ENCODE measurements around the gene SKI. TPM values are rescaled to one million over a fixed set of nuclear protein-coding genes. Genes with fewer than 3 reads are reported as not detected.
A peak's percentile ranks its signal among the peaks of the same experiment; 100 is the strongest.

SKI gene
- total and polyA plus RNA-seq, 2 experiments from 2014 or later = 9.3 to 66.8 TPM

DNA sequence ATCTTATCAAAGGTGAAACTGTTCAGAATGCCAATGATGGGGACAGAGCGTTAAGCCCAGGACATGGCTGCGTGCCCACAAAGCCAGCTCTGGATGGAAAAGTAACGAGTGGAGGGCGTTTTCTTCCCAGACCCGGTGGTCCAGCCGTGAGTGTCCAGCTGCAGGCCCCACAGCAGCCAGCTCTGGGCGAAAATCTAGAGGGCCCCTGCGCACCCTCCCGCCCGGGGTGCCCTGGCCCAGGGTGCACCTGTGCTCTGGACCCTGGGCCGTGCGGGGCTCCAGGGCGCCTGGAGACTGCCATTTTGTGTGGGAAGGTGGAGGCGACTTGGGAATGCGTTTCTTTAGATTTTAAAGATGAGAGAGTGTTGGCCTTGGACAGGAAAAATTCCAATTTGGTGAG lies 58.8 kb downstream of the SKI start:
- Histone ChIP-seq H3K4me1 (ENCODE audit: insufficient read depth) (peaks cover 20% of the 10 kb centered on the region), H3K27me3 (ENCODE audit: insufficient read depth) (no peaks in the 10 kb centered on the region), H2AFZ (no peak overlapping the region), H3K9me2 (ENCODE audit: insufficient read depth) (no peaks in the 10 kb centered on the region), H3K79me2 (replicated peaks; ENCODE audit: insufficient read depth) (peaks cover 92% of the 10 kb centered on the region), H3K36me3 (ENCODE audit: insufficient read depth) (no peaks in the 10 kb centered on the region), H3K27ac (ENCODE audit: low read depth) (0 out of 2 replicates have a peak overlapping the region, but pooled peaks have one; percentile 14), H4K20me1 (replicated peaks; ENCODE audit: insufficient read depth) (peaks cover 15% of the 10 kb centered on the region), H3K4me3 (no peak overlapping the region), H3F3A (replicated peaks; ENCODE audit: low read depth) (no peaks in the 10 kb centered on the region), H3K4me2 (no peak overlapping the region)
- TF ChIP-seq, protein P1, sequence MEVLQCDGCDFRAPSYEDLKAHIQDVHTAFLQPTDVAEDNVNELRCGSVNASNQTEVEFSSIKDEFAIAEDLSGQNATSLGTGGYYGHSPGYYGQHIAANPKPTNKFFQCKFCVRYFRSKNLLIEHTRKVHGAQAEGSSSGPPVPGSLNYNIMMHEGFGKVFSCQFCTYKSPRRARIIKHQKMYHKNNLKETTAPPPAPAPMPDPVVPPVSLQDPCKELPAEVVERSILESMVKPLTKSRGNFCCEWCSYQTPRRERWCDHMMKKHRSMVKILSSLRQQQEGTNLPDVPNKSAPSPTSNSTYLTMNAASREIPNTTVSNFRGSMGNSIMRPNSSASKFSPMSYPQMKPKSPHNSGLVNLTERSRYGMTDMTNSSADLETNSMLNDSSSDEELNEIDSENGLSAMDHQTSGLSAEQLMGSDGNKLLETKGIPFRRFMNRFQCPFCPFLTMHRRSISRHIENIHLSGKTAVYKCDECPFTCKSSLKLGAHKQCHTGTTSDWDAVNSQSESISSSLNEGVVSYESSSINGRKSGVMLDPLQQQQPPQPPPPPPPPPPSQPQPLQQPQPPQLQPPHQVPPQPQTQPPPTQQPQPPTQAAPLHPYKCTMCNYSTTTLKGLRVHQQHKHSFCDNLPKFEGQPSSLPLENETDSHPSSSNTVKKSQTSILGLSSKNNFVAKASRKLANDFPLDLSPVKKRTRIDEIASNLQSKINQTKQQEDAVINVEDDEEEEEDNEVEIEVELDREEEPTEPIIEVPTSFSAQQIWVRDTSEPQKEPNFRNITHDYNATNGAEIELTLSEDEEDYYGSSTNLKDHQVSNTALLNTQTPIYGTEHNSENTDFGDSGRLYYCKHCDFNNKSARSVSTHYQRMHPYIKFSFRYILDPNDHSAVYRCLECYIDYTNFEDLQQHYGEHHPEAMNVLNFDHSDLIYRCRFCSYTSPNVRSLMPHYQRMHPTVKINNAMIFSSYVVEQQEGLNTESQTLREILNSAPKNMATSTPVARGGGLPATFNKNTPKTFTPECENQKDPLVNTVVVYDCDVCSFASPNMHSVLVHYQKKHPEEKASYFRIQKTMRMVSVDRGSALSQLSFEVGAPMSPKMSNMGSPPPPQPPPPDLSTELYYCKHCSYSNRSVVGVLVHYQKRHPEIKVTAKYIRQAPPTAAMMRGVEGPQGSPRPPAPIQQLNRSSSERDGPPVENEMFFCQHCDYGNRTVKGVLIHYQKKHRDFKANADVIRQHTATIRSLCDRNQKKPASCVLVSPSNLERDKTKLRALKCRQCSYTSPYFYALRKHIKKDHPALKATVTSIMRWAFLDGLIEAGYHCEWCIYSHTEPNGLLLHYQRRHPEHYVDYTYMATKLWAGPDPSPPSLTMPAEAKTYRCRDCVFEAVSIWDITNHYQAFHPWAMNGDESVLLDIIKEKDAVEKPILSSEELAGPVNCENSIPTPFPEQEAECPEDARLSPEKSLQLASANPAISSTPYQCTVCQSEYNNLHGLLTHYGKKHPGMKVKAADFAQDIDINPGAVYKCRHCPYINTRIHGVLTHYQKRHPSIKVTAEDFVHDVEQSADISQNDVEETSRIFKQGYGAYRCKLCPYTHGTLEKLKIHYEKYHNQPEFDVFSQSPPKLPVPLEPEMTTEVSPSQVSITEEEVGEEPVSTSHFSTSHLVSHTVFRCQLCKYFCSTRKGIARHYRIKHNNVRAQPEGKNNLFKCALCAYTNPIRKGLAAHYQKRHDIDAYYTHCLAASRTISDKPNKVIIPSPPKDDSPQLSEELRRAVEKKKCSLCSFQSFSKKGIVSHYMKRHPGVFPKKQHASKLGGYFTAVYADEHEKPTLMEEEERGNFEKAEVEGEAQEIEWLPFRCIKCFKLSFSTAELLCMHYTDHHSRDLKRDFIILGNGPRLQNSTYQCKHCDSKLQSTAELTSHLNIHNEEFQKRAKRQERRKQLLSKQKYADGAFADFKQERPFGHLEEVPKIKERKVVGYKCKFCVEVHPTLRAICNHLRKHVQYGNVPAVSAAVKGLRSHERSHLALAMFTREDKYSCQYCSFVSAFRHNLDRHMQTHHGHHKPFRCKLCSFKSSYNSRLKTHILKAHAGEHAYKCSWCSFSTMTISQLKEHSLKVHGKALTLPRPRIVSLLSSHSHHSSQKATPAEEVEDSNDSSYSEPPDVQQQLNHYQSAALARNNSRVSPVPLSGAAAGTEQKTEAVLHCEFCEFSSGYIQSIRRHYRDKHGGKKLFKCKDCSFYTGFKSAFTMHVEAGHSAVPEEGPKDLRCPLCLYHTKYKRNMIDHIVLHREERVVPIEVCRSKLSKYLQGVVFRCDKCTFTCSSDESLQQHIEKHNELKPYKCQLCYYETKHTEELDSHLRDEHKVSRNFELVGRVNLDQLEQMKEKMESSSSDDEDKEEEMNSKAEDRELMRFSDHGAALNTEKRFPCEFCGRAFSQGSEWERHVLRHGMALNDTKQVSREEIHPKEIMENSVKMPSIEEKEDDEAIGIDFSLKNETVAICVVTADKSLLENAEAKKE (CRISPR knock-in tag; IDR thresholded peaks at IDR 0.05) = no peak
- TF ChIP-seq JUNB (IDR thresholded peaks at IDR 0.05; ENCODE audit: unreplicated experiment) (no peak), EZH2 (IDR thresholded peaks at IDR 0.05; ENCODE audit: low read depth, unreplicated experiment) (no peak), ZNF331 (CRISPR knock-in tag; IDR thresholded peaks at IDR 0.05; ENCODE audit: low read depth) (no peak), ZNF114 (CRISPR knock-in tag; IDR thresholded peaks at IDR 0.05) (no peak), NANOG (IDR thresholded peaks at IDR 0.05; ENCODE audit: borderline replicate concordance) (no peak), POLR2AphosphoS5 (IDR thresholded peaks at IDR 0.05; ENCODE audit: low read depth) (no peak), CREB1 (CRISPR knock-in tag; IDR thresholded peaks at IDR 0.05; ENCODE audit: low read depth) (no peak), EZH2phosphoT487 (IDR thresholded peaks at IDR 0.05; ENCODE audit: unreplicated experiment) (no peak), STAT1 (IDR thresholded peaks at IDR 0.05; ENCODE audit: unreplicated experiment) (no peak)
- TF ChIP-seq, protein P2, sequence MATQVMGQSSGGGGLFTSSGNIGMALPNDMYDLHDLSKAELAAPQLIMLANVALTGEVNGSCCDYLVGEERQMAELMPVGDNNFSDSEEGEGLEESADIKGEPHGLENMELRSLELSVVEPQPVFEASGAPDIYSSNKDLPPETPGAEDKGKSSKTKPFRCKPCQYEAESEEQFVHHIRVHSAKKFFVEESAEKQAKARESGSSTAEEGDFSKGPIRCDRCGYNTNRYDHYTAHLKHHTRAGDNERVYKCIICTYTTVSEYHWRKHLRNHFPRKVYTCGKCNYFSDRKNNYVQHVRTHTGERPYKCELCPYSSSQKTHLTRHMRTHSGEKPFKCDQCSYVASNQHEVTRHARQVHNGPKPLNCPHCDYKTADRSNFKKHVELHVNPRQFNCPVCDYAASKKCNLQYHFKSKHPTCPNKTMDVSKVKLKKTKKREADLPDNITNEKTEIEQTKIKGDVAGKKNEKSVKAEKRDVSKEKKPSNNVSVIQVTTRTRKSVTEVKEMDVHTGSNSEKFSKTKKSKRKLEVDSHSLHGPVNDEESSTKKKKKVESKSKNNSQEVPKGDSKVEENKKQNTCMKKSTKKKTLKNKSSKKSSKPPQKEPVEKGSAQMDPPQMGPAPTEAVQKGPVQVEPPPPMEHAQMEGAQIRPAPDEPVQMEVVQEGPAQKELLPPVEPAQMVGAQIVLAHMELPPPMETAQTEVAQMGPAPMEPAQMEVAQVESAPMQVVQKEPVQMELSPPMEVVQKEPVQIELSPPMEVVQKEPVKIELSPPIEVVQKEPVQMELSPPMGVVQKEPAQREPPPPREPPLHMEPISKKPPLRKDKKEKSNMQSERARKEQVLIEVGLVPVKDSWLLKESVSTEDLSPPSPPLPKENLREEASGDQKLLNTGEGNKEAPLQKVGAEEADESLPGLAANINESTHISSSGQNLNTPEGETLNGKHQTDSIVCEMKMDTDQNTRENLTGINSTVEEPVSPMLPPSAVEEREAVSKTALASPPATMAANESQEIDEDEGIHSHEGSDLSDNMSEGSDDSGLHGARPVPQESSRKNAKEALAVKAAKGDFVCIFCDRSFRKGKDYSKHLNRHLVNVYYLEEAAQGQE (IDR thresholded peaks at IDR 0.05; ENCODE audit: unreplicated experiment) = no peak
- TF ChIP-seq, protein P3, sequence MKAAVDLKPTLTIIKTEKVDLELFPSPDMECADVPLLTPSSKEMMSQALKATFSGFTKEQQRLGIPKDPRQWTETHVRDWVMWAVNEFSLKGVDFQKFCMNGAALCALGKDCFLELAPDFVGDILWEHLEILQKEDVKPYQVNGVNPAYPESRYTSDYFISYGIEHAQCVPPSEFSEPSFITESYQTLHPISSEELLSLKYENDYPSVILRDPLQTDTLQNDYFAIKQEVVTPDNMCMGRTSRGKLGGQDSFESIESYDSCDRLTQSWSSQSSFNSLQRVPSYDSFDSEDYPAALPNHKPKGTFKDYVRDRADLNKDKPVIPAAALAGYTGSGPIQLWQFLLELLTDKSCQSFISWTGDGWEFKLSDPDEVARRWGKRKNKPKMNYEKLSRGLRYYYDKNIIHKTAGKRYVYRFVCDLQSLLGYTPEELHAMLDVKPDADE (IDR thresholded peaks at IDR 0.05) = no peak
- Mint-ChIP-seq H3K27ac (no peak overlapping the region), H3K4me1 (peaks cover 43% of the 10 kb centered on the region), H3K36me3 (ENCODE audit: low read depth) (peaks cover 2% of the 10 kb centered on the region; the same call in 1 of the 3 replicates), H3K4me3 (no peak overlapping the region), H3K9me3 (no peaks in the 10 kb centered on the region), H3K27me3 (ENCODE audit: insufficient read depth, low read depth, poor library complexity) (peaks cover 31% of the 10 kb centered on the region)
- ATAC-seq (no peak), DNase-seq (ENCODE audit: low spot score) (no peak)

Measured in GM23338 (cell line).